GM12801 (cell line): ENCODE data around the gene PTH1R.

Experiments
- TF ChIP-seq, protein P1 (sequence below): IDR thresholded peaks from one replicate; pipeline ENCODE4 v1.5.1; 2011; ENCODE audit warnings: control low read depth; ENCODE audit not compliant: insufficient read length; ENCODE audit errors: extremely low read depth

Gene PTH1R

DNA sequence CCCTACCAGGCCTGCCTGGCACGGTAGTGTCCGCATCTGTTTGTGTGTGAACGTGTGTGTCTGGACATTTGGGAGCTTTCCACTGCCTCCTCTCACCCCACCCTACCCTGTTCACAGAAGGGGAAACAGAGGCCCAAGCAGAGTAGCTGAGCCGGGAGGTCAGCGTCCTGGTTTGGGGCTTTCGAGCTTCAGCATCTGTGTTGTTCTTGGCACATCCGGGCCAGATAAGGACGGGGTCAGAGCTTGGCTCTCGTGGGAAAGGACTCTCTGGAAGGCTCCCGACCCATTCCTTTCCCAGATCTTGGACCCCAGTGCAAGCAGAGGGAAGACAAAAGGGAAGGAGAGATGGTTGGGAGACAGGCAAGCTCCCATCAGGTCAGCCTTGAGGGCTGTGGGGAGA lies 6.3 kb upstream of the PTH1R start:
- TF ChIP-seq, protein P1, sequence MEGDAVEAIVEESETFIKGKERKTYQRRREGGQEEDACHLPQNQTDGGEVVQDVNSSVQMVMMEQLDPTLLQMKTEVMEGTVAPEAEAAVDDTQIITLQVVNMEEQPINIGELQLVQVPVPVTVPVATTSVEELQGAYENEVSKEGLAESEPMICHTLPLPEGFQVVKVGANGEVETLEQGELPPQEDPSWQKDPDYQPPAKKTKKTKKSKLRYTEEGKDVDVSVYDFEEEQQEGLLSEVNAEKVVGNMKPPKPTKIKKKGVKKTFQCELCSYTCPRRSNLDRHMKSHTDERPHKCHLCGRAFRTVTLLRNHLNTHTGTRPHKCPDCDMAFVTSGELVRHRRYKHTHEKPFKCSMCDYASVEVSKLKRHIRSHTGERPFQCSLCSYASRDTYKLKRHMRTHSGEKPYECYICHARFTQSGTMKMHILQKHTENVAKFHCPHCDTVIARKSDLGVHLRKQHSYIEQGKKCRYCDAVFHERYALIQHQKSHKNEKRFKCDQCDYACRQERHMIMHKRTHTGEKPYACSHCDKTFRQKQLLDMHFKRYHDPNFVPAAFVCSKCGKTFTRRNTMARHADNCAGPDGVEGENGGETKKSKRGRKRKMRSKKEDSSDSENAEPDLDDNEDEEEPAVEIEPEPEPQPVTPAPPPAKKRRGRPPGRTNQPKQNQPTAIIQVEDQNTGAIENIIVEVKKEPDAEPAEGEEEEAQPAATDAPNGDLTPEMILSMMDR = no peak

DNA sequence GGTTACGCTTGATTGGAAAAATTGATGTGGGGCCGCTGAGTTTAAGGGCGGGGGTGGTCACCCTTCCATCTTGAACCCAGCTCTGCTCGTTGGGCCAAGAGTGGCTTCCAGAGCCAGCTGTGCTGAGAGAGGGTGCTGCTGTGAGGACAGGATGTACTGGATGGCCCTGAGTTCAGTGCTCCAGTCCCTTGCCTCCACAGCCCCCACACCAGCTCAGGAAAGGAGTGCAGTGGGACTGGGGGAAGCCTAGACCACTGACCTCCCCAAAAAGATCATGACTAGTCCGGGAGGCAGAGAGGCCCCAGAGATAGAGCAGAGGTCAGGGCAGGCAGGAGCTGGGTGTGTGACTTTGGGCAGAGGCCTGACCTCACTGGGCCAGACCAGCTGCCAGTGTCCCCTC lies 4.0 kb upstream of the PTH1R start:
- TF ChIP-seq, protein P1 = no peak

DNA sequence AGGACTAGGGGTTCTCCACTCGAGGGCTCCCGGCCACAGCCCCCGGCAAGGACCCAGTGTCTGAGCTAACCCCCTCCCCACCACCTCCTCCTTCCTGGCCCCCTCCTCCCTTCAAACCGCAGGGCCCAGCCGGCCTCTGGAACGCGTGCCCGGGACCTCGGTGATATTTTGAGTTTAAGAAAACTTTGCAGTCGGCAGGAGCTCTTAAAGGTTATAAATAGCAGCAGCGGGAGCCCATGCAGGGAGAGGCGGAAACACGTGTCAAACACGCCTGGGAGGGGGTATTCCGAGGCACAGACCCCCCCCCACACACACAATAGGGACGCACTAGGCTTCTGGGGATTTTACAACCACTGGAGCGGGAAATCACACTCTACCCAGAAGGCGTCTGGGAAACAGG lies 3.1 kb upstream of the PTH1R start:
- TF ChIP-seq, protein P1 = no peak

DNA sequence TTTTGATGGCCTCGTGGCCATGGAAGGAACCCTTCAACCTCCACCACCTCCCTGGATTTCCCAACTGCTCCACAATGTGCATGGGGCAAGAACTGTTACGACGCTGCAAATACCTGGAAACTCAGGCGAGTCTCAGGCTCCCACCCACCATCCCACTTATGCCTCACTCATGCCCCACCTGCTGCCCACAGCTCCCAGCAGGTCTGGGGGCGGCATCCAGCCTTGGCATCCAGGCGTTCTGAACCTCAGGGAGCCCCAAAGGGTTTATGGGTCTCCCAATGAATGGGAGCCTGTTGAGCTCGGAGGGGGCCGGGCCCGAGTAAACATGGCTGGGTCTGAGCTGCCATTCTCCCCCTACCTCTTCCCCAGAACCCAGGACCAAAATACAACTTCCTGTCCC lies 2.0 kb upstream of the PTH1R start:
- TF ChIP-seq, protein P1 = no peak

DNA sequence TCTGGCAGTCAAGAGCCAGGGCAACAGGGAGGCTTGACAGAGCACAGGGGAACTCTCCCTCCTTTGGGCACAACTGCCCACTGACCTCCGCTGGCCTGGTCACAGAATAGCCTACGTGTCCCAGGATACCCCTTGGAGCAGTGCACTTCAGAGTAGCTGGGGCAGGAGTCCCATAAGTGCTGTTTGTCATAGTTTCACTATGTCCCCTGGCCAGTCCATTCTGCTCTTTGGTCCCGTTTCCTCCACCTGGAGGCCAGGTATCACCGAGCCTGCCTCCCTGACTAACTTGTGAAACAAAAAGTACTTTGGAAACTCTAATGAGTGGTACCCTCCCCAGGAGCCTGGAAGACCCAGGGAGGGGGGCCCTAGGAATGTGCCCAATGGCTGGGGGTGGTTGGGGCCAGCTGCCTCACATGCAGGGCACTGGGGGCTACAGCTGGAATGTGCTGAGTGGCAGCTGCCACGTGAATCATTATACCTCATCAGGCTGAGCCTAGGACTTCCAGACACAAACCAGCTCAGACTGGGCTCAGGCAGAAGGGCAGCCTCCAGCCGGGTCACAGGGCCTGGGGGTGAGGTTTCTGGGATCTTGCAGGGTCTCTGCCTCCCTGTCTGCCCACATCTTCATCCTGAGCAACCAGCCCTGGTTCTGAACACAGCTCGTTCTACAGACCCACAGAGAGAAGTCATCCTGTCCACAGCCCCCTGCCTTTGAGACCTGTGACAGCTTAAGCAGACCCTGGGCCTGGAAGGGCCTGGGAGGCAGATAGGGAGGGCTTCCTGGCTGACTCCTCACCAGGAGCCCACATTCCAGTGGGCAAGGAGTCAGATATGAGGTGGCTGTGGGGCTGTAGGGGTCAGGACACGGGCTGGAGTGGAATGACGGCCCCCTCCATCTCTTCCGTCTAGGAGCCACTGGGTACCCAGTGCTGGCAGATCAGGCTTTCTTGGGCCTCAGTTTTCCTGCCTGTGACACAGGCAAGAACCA lies 914 bp upstream of the PTH1R start:
- TF ChIP-seq, protein P1 = no peak

DNA sequence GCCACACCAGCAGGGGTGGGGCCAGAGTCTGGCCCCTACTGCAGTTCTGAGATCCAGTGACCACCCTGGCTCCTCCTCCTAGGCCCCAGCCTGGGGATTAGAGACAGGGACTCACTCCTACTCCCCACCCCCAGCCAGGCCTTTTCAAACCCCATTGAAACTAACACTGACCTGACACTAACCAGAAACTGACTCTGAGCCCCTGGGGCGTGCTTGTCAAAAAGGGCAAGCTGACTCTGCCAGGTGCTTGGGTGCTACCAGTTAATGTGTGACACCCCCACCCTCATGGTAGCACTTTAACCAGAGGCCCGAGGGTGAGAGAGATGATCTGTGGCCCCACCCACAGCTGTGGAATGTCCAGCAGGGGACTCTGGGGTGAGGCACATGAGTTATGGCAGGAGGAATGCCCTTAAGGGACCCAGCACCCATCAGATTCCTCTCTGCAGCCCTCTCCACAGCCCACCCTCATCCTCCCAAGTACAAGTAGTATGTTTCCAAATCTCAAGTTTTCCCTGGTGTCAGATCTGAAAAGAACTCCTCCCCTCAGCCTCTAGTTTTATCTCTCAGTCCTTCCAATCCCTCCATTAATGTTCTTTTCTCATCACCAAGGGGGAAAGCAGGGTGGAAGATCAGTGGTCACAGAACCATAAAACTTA lies 1.4 kb downstream of the PTH1R start:
- TF ChIP-seq, protein P1 = no peak

DNA sequence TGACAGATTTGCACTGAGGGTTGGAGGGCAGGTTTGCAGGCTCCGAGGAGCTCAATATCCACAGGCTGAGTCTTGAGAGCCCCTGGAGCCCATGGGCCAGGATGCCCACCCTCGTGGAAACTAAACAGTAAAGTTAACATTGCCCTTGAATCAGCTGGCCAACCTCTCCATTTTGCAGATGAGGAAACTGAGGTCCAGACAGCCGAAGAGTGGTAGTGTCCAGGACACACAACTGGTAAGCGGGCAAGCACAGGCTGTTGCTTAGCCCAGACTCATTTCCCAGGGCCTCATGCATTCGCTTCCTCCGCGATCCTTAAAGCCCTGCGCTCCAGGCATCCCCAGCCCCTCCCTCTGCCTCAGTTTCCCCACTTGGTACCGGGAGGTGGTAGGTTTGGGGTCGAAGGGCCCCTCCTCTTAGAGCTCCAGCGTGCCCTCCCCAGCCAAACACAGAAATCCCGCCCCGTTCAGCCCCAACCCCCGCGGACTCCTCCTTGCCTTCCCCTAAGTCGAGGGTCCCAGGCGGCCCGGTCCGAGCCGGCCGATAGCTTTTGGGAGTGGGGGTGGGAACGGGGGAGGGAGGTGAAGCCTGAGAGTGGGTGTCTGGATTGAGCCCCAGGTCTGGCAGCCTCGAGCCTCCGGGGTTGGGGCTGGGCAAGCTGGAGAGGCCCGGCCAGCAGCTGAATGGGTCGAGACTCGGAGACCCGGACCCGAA lies 3.5 kb downstream of the PTH1R start:
- TF ChIP-seq, protein P1 = no peak
